ENCODE data around the gene NRXN3. TPM values are rescaled to one million over a fixed set of nuclear protein-coding genes. Genes with fewer than 3 reads are reported as not detected.

Gene NRXN3
- total RNA-seq, 1 donor from 2014 or later, result 11.4 TPM

DNA sequence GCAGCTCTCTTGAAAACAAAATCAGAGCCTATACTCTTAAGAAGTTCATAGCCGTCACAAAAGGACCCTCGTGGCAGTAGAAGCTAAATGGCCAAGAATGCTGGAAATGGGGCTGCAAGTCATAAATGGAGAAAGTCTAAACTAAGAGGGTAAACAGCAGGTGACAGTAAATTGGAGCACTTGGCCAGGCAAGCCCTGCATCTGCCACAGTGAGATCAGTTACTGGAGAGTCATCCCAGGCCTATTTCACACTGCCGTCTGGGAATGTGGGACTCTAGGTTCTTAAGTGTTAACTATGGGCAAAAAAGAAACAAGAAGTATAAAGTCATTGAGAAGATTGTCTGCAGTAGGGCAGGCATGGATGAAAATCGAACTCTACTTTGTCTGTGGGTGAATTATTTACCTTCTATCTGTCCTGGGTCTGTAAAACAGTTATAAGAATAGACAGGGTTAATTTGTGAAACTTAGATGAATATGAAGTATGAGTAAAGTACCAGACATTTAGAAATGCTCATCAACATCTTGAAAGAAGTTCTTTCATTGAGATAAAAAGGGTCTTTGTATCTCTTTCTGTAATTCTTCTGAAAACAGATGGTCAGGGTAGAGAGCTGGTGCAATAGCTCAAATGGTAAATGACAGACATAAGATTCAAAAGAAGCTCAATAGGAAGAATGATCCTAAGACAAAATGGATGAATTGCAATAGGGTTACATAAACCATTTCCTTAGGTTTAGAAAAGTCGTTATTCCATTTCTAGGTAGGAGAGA is 1248.7 kb downstream of the NRXN3 start:
- peaks cover 12% of the 10 kb centered on the region for H3K9me3 Mint-ChIP-seq
- H3K27ac Mint-ChIP-seq, result no peak overlapping the region
- H3K4me3 Mint-ChIP-seq, result no peak overlapping the region
- no peak for DNase-seq (ENCODE audit: low spot score in 2 of 2, unreplicated experiment in 2 of 2)
- H3K36me3 Mint-ChIP-seq, result no peaks in the 10 kb centered on the region
- no peaks in the 10 kb centered on the region for H3K27me3 Mint-ChIP-seq (ENCODE audit: low read depth)
- H3K4me1 Mint-ChIP-seq, result no peaks in the 10 kb centered on the region
- TF ChIP-seq, protein P1, sequence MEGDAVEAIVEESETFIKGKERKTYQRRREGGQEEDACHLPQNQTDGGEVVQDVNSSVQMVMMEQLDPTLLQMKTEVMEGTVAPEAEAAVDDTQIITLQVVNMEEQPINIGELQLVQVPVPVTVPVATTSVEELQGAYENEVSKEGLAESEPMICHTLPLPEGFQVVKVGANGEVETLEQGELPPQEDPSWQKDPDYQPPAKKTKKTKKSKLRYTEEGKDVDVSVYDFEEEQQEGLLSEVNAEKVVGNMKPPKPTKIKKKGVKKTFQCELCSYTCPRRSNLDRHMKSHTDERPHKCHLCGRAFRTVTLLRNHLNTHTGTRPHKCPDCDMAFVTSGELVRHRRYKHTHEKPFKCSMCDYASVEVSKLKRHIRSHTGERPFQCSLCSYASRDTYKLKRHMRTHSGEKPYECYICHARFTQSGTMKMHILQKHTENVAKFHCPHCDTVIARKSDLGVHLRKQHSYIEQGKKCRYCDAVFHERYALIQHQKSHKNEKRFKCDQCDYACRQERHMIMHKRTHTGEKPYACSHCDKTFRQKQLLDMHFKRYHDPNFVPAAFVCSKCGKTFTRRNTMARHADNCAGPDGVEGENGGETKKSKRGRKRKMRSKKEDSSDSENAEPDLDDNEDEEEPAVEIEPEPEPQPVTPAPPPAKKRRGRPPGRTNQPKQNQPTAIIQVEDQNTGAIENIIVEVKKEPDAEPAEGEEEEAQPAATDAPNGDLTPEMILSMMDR (IDR thresholded peaks at IDR 0.05; ENCODE audit: unreplicated experiment), result no peak

DNA sequence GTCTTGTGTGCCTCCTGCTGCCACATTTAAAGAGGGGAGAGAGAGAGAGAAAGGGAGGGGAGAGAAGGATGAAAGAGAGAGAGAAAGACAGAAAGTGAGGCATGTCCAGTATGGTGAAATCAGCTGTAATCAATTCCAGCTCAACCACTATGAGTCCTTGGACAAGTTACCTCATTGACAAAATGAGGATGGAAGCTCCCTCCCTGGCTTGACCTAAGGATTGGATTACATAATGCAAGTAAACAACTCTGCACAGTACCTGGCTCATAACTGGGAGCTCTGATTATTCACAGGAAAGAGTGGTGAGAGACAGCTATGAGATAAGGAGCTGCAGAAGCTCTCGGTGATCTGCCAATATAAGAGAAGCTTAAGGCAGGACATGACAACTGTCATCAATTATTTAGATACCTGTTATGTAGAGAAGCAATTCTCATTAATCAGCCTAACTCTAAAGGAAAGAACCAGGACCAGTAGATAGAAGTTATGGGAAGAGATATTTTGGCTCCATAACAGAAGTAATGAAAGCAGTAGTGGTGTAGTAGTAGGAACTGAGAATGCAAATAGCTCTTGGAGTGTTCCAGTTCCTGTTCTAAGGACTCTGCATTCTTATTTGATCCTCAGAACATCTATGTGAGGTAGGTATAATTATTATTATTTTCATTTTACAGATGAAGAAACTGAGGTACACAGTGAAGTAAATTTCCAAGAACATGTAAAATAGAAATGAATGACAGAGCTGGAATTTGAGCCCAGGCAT is 1249.6 kb downstream of the NRXN3 start:
- Mint-ChIP-seq H3K27ac (no peak overlapping the region), H3K9me3 (peaks cover 12% of the 10 kb centered on the region), H3K27me3 (ENCODE audit: low read depth) (no peaks in the 10 kb centered on the region), H3K4me1 (no peaks in the 10 kb centered on the region), H3K4me3 (no peak overlapping the region), H3K36me3 (no peaks in the 10 kb centered on the region)
- TF ChIP-seq, protein P1 (IDR thresholded peaks at IDR 0.05; ENCODE audit: unreplicated experiment), result no peak
- no peak for DNase-seq (ENCODE audit: low spot score in 2 of 2, unreplicated experiment in 2 of 2)

DNA sequence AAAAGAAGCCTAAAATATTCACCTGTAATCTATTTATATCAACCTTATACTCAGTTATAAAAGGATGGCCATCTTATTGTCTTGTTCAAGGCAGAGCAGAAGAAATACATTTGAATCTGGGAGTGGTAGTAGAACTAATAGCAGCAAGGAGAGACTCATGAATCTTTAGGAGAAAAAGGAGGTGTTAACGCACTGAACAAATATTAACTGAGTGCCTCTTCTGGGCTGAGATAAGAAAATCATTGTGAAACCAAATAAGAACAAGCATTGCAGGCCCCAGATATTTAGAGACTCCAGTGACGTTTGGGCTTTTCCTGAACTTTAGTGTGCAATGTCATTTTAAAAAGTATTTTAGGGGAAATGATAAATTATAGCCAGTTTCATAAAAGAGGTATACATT is 1250.6 kb downstream of the NRXN3 start:
- Mint-ChIP-seq H3K4me3 (no peak overlapping the region), H3K27me3 (ENCODE audit: low read depth) (no peaks in the 10 kb centered on the region), H3K36me3 (no peaks in the 10 kb centered on the region), H3K9me3 (peaks cover 12% of the 10 kb centered on the region), H3K4me1 (no peaks in the 10 kb centered on the region), H3K27ac (no peak overlapping the region)
- no peak for DNase-seq (ENCODE audit: low spot score in 2 of 2, unreplicated experiment in 2 of 2)
- TF ChIP-seq, protein P1 (IDR thresholded peaks at IDR 0.05; ENCODE audit: unreplicated experiment), result no peak

DNA sequence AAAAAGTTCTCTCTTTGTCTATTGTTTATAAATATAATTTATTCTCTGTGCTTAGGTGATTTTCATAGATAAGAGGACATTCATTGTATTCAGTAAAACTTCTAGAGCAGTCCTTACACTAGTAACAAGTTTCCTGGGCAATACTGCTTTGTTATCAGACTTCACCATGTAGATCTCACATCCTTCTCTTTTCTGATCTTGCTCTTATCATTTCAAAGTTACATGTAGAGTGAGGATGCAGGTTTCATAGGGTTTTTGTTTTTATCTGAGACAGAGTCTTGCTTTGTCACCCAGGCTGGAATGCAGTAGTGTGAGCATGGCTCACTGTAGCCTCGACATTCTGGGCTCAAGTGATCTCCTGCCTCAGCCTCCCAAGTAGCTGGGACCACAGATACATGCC is 1251.6 kb downstream of the NRXN3 start:
- Mint-ChIP-seq H3K27me3 (ENCODE audit: low read depth) (no peaks in the 10 kb centered on the region), H3K4me3 (no peak overlapping the region)

DNA sequence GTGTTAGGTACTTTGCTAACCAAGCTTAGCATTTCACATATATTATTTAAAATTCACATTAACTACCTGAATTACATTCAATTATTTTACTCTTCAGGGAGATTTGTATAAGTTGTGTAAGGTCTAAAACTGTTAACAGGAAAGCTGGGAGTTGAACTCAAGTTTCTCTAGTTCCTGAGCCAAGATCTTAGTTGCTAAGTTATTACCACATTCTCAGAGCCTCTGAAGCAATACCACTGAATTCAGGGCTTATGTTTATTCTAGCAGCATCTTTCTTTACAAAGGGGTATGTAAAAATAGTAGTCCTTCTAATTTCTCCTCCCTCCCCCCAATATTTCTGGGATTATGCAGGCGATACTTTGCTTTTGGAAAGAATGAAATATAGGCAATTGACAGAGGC is 1254.3 kb downstream of the NRXN3 start:
- DNase-seq (ENCODE audit: low spot score in 2 of 2, unreplicated experiment in 2 of 2), result no peak
- H3K4me3 Mint-ChIP-seq, result no peak overlapping the region
- no peak overlapping the region for H3K27ac Mint-ChIP-seq

More for the DNA sequence above, 1251.6 kb downstream of the NRXN3 start:
- Mint-ChIP-seq H3K27ac (no peak overlapping the region), H3K36me3 (no peaks in the 10 kb centered on the region), H3K4me1 (no peaks in the 10 kb centered on the region), H3K9me3 (peaks cover 4% of the 10 kb centered on the region)
- TF ChIP-seq, protein P1 (IDR thresholded peaks at IDR 0.05; ENCODE audit: unreplicated experiment), result no peak
- DNase-seq (ENCODE audit: low spot score in 2 of 2, unreplicated experiment in 2 of 2), result no peak

More for the DNA sequence above, 1254.3 kb downstream of the NRXN3 start:
- no peaks in the 10 kb centered on the region for H3K27me3 Mint-ChIP-seq (ENCODE audit: low read depth)
- H3K36me3 Mint-ChIP-seq, result no peaks in the 10 kb centered on the region
- H3K4me1 Mint-ChIP-seq, result no peaks in the 10 kb centered on the region
- TF ChIP-seq, protein P1 (IDR thresholded peaks at IDR 0.05; ENCODE audit: unreplicated experiment), result no peak
- H3K9me3 Mint-ChIP-seq, result no peaks in the 10 kb centered on the region

Data from mesothelial cell of epicardium (in vitro differentiated cells).